HG03575 (cell line): ENCODE data around the gene ZIC4.

Source experiments
- ATAC-seq: cut with Tn5 transposase; IDR thresholded peaks from one replicate; pipeline ENCODE4 v1.9.1; 2021; ENCODE audit not compliant: unreplicated experiment, insufficient number of reproducible peaks, low FRiP score; ENCODE audit errors: extremely low read depth

The ZIC4 gene

GRCh38 chr3:147418808-147419701 is 12.7 kb upstream of the ZIC4 start:
- ATAC-seq: no peak

GRCh38 chr3:147418371-147418781 is 12.0 kb upstream of the ZIC4 start:
- no peak for ATAC-seq

- no peak for ATAC-seq
Measured at GRCh38 chr3:147417551-147418295, 11.4 kb upstream of the ZIC4 start.

GRCh38 chr3:147416931-147417330 is 10.6 kb upstream of the ZIC4 start:
- ATAC-seq: no peak

- no peak for ATAC-seq
Measured at GRCh38 chr3:147415874-147416273, 9.5 kb upstream of the ZIC4 start.

- ATAC-seq: no peak
Measured at GRCh38 chr3:147415286-147415685, 8.9 kb upstream of the ZIC4 start.

GRCh38 chr3:147414390-147415138 is 8.2 kb upstream of the ZIC4 start:
- no peak for ATAC-seq

GRCh38 chr3:147413686-147414389 is 7.5 kb upstream of the ZIC4 start:
- no peak for ATAC-seq

GRCh38 chr3:147412917-147413685 is 6.8 kb upstream of the ZIC4 start:
- no peak for ATAC-seq

- ATAC-seq: no peak
Measured at GRCh38 chr3:147412261-147412916, 6.0 kb upstream of the ZIC4 start.

GRCh38 chr3:147411815-147412241 is 5.5 kb upstream of the ZIC4 start:
- ATAC-seq: no peak

GRCh38 chr3:147411238-147411814 is 5.0 kb upstream of the ZIC4 start:
- no peak for ATAC-seq

- no peak for ATAC-seq
Measured at GRCh38 chr3:147410526-147411237, 4.3 kb upstream of the ZIC4 start.

- ATAC-seq: no peak
Measured at GRCh38 chr3:147410116-147410525, 3.8 kb upstream of the ZIC4 start.

- ATAC-seq: no peak
Measured at GRCh38 chr3:147409143-147410115, 3.1 kb upstream of the ZIC4 start, which contains the start of gene ZIC1. TSS of gene ZIC1 (plus strand) at chr3:147409365. CDS start at chr3:147410113, 748 bp downstream.
